GM12878 (cell line): ENCODE results near the gene RPS6KL1.

Experiments used
- ASH2L ChIP-seq: fragments of 300-600, 200-600 bp; sonication (generic); IDR thresholded peaks from 2 replicates; pipeline ENCODE4 v1.6.1; 2017; ENCODE audit warnings: low read depth, mild to moderate bottlenecking, borderline replicate concordance
- CBFB ChIP-seq: IDR thresholded peaks from 2 replicates; pipeline ENCODE4 v1.6.1; 2016; ENCODE audit warnings: antibody characterized with exemption, low read depth
- CHD2 ChIP-seq: IDR thresholded peaks from 2 replicates; pipeline ENCODE4 v1.6.1; 2011; ENCODE audit warnings: low read depth, low read length, improper control_type of control experiment, borderline replicate concordance
- CHD4 ChIP-seq: fragments of 200-600 bp; sonication (generic); IDR thresholded peaks from 2 replicates; pipeline ENCODE4 v1.6.1; 2016; ENCODE audit warnings: mild to moderate bottlenecking
- CTCF ChIP-seq, 3 experiments: IDR thresholded peaks in 2 of 3; conservative IDR thresholded peaks in 1 of 3; 2 replicates each; pipeline ENCODE4 v1.5.1; 2011; ENCODE audit warnings: low read depth in 3 of 3, low read length in 3 of 3, mild to moderate bottlenecking in 3 of 3, control low read depth in 2 of 3, moderate library complexity in 2 of 3, inconsistent platforms in 1 of 3, mixed read lengths in 1 of 3; ENCODE audit not compliant: control insufficient read depth in 2 of 3, insufficient read depth in 1 of 3; ENCODE audit errors: extremely low read depth in 1 of 3
- EP300 ChIP-seq, 2 experiments: fragments of 150-350 bp in 1 of 2; IDR thresholded peaks; 2 replicates each; pipeline ENCODE4 v1.6.1; 2011 to 2012; ENCODE audit warnings: low read depth in 2 of 2, low read length in 2 of 2, borderline replicate concordance in 1 of 2, improper control_type of control experiment in 1 of 2, inconsistent platforms in 1 of 2; ENCODE audit not compliant: control insufficient read depth in 1 of 2
- GABPA ChIP-seq: IDR thresholded peaks from 2 replicates; pipeline ENCODE4 v1.6.1; 2014; ENCODE audit warnings: antibody characterized with exemption, low read depth, mild to moderate bottlenecking, inconsistent platforms
- MXI1 ChIP-seq: fragments of 150-350 bp; IDR thresholded peaks from 2 replicates; pipeline ENCODE4 v1.6.1; 2011; ENCODE audit warnings: low read depth, mild to moderate bottlenecking, inconsistent platforms, low read length, improper control_type of control experiment
- NFIC ChIP-seq: IDR thresholded peaks from 2 replicates; pipeline ENCODE4 v1.6.1; 2012; ENCODE audit warnings: low read depth, mild to moderate bottlenecking, inconsistent platforms, low read length, moderate library complexity
- POLR2A ChIP-seq: IDR thresholded peaks from 2 replicates; pipeline ENCODE4 v1.6.1; 2011; ENCODE audit warnings: low read depth, mild to moderate bottlenecking, low read length
- REST ChIP-seq: IDR thresholded peaks from 2 replicates; pipeline ENCODE4 v1.6.1; 2012; ENCODE audit warnings: mild to moderate bottlenecking, low read depth, low read length
- SRF ChIP-seq, 2 experiments: IDR thresholded peaks; 2 replicates each; pipeline ENCODE4 v1.6.1; 2011; ENCODE audit warnings: low read depth in 2 of 2, low read length in 2 of 2, mild to moderate bottlenecking in 1 of 2, moderate library complexity in 1 of 2
- YY1 ChIP-seq: IDR thresholded peaks from 2 replicates; pipeline ENCODE4 v1.6.1; 2011; ENCODE audit warnings: low read depth, mild to moderate bottlenecking, low read length
- ZNF274 ChIP-seq: IDR thresholded peaks from one replicate; pipeline ENCODE4 v1.8.0; 2011; ENCODE audit not compliant: insufficient read length, insufficient read depth

- TF ChIP-seq CTCF (IDR thresholded peaks at IDR 0.05 in 2 of 3, conservative IDR thresholded peaks at IDR 0.05 in 1 of 3; ENCODE audit: control insufficient read depth in 2 of 3, extremely low read depth in 1 of 3, insufficient read depth in 1 of 3, low read depth in 3 of 3, low read length in 3 of 3) (no peak), CBFB (no peak), CHD2 (no peak), POLR2A (peak; percentile 69), REST (no peak), YY1 (no peak), GABPA (no peak), MXI1 (no peak), SRF (IDR thresholded peaks at IDR 0.05; ENCODE audit: low read depth in 2 of 2, low read length in 2 of 2) (no peak), ASH2L (no peak), CHD4 (no peak), ZNF274 (no peak), EP300 (IDR thresholded peaks at IDR 0.05; ENCODE audit: borderline replicate concordance in 1 of 2, control insufficient read depth in 1 of 2, low read depth in 2 of 2, low read length in 2 of 2) (no peak), NFIC (no peak)
Measured at GRCh38 chr14:74904635-74905503, 18.2 kb downstream of the RPS6KL1 start.
